K562 (cell line): ENCODE results near the gene FARP1.

Experiments used
- ATF2 ChIP-seq: sonication (generic); formaldehyde crosslinking; IDR thresholded peaks from 2 replicates; pipeline ENCODE4 v1.8.1; 2022; ENCODE audit warnings: missing genetic modification reagents
- ELF1 ChIP-seq: fragments of 200-800 bp; sonication (Bioruptor generic); IDR thresholded peaks from 2 replicates; pipeline ENCODE4 v1.6.1; 2016; ENCODE audit warnings: missing genetic modification characterization, missing compliant biosample characterization
- KDM4B ChIP-seq, 2 experiments: fragments of 450-650 bp in 1 of 2; sonication (generic) in 1 of 2; IDR thresholded peaks; 2 replicates each; pipeline ENCODE4 v1.6.1; 2016 to 2017; ENCODE audit warnings: borderline replicate concordance in 2 of 2, antibody characterized with exemption in 1 of 2, low read depth in 1 of 2, mild to moderate bottlenecking in 1 of 2
- POLR2A ChIP-seq: fragments of 450-650 bp; conservative IDR thresholded peaks from 2 replicates; pipeline ENCODE4 v1.6.1; 2016
- SIN3A ChIP-seq, 2 experiments: fragments of 150-350 bp in 1 of 2; IDR thresholded peaks; 2 replicates each; pipeline ENCODE4 v1.6.1; 2011 to 2016; ENCODE audit warnings: borderline replicate concordance in 2 of 2, low read depth in 2 of 2, low read length in 2 of 2, mild to moderate bottlenecking in 2 of 2, moderate library complexity in 2 of 2; ENCODE audit not compliant: control insufficient read depth in 1 of 2
- TEAD4 ChIP-seq, 2 experiments: sonication (generic) in 1 of 2; formaldehyde crosslinking in 1 of 2; IDR thresholded peaks; 2 replicates each; pipeline versions ENCODE4 v1.6.1 to v1.8.0; 2012 to 2022; ENCODE audit warnings: borderline replicate concordance in 1 of 2, inconsistent platforms in 1 of 2, low read length in 1 of 2, mild to moderate bottlenecking in 1 of 2, missing genetic modification reagents in 1 of 2
- ZEB2 ChIP-seq: fragments of 450-650 bp; IDR thresholded peaks from 2 replicates; pipeline ENCODE4 v1.6.1; 2016
- ZFX ChIP-seq: sonication (generic); formaldehyde crosslinking; IDR thresholded peaks from 2 replicates; pipeline ENCODE4 v1.8.0; 2022; ENCODE audit warnings: mild to moderate bottlenecking, missing genetic modification reagents, moderate library complexity
- TF ChIP-seq, protein P1 (sequence below): fragments of 450-650 bp; IDR thresholded peaks from 2 replicates; pipeline ENCODE4 v1.6.1; 2016; ENCODE audit warnings: low read depth

DNA sequence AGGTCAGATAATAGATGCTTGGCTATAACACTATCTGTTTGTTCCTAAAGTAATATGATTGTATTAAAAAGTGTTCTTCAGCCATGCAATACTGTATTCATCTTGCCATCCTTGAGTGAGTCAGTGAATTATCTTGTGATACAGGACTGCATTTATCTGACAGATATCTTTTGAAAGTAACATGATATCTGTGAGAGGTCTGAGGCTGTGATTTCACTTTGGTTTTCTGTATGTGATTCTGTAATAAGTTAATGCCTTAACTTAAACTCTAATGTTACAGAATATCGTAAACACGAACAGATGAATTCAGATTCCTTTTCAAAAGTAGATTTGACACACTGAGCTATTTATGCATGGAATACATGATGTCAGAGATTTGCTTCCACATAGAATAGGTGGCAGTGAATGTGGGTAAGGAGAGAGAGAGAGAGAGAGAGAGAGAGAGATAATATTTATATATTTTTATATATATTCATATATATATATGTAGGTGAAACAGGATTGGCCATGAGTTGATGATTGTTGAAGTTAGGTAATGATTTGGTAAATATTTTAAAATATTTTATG is 132.1 kb downstream of the FARP1 start:
- TF ChIP-seq ZFX (no peak), KDM4B (IDR thresholded peaks at IDR 0.05; ENCODE audit: borderline replicate concordance in 2 of 2, low read depth in 1 of 2) (no peak), TEAD4 (IDR thresholded peaks at IDR 0.05; ENCODE audit: low read length) (no peak), TEAD4 (CRISPR knock-in tag; IDR thresholded peaks at IDR 0.05; ENCODE audit: borderline replicate concordance) (no peak), ELF1 (no peak), ATF2 (CRISPR knock-in tag) (no peak), ZEB2 (no peak), SIN3A (IDR thresholded peaks at IDR 0.05; ENCODE audit: borderline replicate concordance in 2 of 2, control insufficient read depth in 1 of 2, low read depth in 2 of 2, low read length in 2 of 2) (no peak), POLR2A (no peak)
- TF ChIP-seq, protein P1, sequence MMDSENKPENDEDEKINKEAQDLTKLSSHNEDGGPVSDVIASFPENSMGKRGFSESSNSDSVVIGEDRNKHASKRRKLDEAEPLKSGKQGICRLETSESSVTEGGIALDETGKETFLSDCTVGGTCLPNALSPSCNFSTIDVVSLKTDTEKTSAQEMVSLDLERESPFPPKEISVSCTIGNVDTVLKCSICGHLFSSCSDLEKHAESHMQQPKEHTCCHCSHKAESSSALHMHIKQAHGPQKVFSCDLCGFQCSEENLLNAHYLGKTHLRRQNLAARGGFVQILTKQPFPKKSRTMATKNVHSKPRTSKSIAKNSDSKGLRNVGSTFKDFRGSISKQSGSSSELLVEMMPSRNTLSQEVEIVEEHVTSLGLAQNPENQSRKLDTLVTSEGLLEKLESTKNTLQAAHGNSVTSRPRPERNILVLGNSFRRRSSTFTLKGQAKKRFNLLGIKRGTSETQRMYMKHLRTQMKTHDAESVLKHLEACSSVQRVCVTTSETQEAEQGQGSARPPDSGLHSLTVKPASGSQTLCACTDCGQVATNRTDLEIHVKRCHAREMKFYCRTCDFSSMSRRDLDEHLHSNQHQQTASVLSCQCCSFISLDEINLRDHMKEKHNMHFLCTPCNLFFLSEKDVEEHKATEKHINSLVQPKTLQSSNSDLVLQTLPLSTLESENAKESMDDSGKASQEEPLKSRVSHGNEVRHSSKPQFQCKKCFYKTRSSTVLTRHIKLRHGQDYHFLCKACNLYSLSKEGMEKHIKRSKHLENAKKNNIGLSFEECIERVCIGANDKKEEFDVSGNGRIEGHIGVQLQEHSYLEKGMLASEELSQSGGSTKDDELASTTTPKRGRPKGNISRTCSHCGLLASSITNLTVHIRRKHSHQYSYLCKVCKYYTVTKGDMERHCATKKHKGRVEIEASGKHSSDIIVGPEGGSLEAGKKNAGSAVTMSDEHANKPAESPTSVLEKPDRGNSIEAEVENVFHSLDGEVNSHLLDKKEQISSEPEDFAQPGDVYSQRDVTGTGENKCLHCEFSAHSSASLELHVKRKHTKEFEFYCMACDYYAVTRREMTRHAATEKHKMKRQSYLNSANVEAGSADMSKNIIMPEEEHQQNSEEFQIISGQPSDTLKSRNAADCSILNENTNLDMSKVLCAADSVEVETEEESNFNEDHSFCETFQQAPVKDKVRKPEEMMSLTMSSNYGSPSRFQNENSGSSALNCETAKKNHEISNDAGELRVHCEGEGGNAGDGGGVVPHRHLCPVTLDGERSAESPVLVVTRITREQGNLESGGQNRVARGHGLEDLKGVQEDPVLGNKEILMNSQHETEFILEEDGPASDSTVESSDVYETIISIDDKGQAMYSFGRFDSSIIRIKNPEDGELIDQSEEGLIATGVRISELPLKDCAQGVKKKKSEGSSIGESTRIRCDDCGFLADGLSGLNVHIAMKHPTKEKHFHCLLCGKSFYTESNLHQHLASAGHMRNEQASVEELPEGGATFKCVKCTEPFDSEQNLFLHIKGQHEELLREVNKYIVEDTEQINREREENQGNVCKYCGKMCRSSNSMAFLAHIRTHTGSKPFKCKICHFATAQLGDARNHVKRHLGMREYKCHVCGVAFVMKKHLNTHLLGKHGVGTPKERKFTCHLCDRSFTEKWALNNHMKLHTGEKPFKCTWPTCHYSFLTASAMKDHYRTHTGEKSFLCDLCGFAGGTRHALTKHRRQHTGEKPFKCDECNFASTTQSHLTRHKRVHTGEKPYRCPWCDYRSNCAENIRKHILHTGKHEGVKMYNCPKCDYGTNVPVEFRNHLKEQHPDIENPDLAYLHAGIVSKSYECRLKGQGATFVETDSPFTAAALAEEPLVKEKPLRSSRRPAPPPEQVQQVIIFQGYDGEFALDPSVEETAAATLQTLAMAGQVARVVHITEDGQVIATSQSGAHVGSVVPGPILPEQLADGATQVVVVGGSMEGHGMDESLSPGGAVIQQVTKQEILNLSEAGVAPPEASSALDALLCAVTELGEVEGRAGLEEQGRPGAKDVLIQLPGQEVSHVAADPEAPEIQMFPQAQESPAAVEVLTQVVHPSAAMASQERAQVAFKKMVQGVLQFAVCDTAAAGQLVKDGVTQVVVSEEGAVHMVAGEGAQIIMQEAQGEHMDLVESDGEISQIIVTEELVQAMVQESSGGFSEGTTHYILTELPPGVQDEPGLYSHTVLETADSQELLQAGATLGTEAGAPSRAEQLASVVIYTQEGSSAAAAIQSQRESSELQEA = no peak
